Thyroid gland (tissue), 4 donors: ENCODE data around the gene PRKRA. TPM values are rescaled to one million over a fixed set of nuclear protein-coding genes. Genes with fewer than 3 reads are reported as not detected.
"Not testable (repeated sequence)": the region's sequence is repeated elsewhere in the genome, so short reads cannot be mapped to it uniquely, and the experiment has no call there.

ENCODE experiments used
- DNase-seq, 2 donors: peaks; one replicate each; pipeline ENCODE4 v3.0.0-alpha.2; 2019
- H3K27ac ChIP-seq, 3 donors: fragments of 200-600 bp; sonication (generic); 1 replicate in 2 of 3; 2 replicates in 1 of 3; pipeline ENCODE4 v1.5.1; 2016 to 2019; ENCODE audit warnings: mild to moderate bottlenecking in 1 of 3, moderate library complexity in 1 of 3
- H3K27me3 ChIP-seq: fragments of 200-600 bp; sonication (generic); one replicate; pipeline ENCODE4 v1.5.1; 2019
- H3K36me3 ChIP-seq, 2 donors: fragments of 200-600 bp; sonication (generic); one replicate each; pipeline ENCODE4 v1.5.1; 2016 to 2019
- H3K4me1 ChIP-seq, 2 donors: fragments of 200-600 bp; sonication (generic); one replicate each; pipeline ENCODE4 v1.5.1; 2017 to 2019
- H3K4me3 ChIP-seq, 3 donors: fragments of 200-600 bp; sonication (generic); replicated peaks in 1 of 3; 1 replicate in 2 of 3; 2 replicates in 1 of 3; pipeline ENCODE4 v1.5.1; 2016; ENCODE audit warnings: mild to moderate bottlenecking in 1 of 3
- H3K9me3 ChIP-seq: fragments of 200-600 bp; sonication (generic); one replicate; pipeline ENCODE4 v1.5.1; 2017
- CTCF ChIP-seq, 6 experiments: fragments of 200-600 bp in 3 of 6; fragments of 450-650 bp in 3 of 6; sonication (generic) in 3 of 6; IDR thresholded peaks; one replicate each; pipeline ENCODE4 v1.5.1; 2016 to 2019; ENCODE audit warnings: antibody characterized with exemption in 6 of 6, mild to moderate bottlenecking in 2 of 6, inconsistent platforms in 1 of 6, moderate library complexity in 1 of 6
- POLR2A ChIP-seq, 2 donors: fragments of 450-650 bp; IDR thresholded peaks; one replicate each; pipeline ENCODE4 v1.6.1; 2017; ENCODE audit warnings: antibody characterized with exemption in 2 of 2, mild to moderate bottlenecking in 2 of 2, moderate library complexity in 1 of 2
- WGBS, 2 donors: methylation state at CpG; one replicate each; pipeline ENCODE4 v1.1.5; 2017; 5-methylcytosine and 5-hydroxymethylcytosine counted together
- intact Hi-C: fragments of 100-400 bp; cut with DNase I; formaldehyde crosslinking; loops from one replicate; pipeline ENCODE4 v1.15.1; 2023
- total RNA-seq, 4 donors: library from RNA; depleted of rRNA; stranded (reverse); fragments of >200 nt; gene quantifications; one replicate each; pipeline ENCODE4 v1.2.3, GENCODE V29; 2016

Gene PRKRA
- total RNA-seq, 4 donors from 2014 or later = 54.9 to 72.2 (median 64.8) TPM

- intact Hi-C loops = no loop called here
- Histone ChIP-seq H3K9me3 (no peaks in the 10 kb centered on the region), H3K4me3 (no peak overlapping the region), H3K4me1 (no peaks in the 10 kb centered on the region), H3K36me3 (peaks cover 29 to 37% of the 10 kb centered on the region in 2 donors), H3K27me3 (no peaks in the 10 kb centered on the region), H3K27ac (no peak overlapping the region)
- TF ChIP-seq CTCF (IDR thresholded peaks at IDR 0.05) = no peak
- no peak for TF ChIP-seq POLR2A (IDR thresholded peaks at IDR 0.05)
- no peak for DNase-seq
These were observed 21.6 kb downstream of the PRKRA start for GRCh38 chr2:178429336-178429735.

- no peaks in the 10 kb centered on the region for H3K27me3 ChIP-seq
- H3K36me3 ChIP-seq = peaks cover 20 to 29% of the 10 kb centered on the region in 2 donors
- 95 to 100% methylated on average over 1 of the region's 1 CpG for WGBS, 2 donors
- TF ChIP-seq CTCF (IDR thresholded peaks at IDR 0.05) (no peak), POLR2A (IDR thresholded peaks at IDR 0.05) (no peak)
- no peak overlapping the region for H3K4me3 ChIP-seq
- H3K9me3 ChIP-seq = no peaks in the 10 kb centered on the region
- DNase-seq = no peak
- no peak overlapping the region for H3K27ac ChIP-seq
- no peaks in the 10 kb centered on the region for H3K4me1 ChIP-seq
- intact Hi-C loops = no loop called here
These were observed 22.6 kb downstream of the PRKRA start for GRCh38 chr2:178428396-178428806.

- no peak overlapping the region for H3K4me3 ChIP-seq
- intact Hi-C loops = no loop called here
- TF ChIP-seq POLR2A (IDR thresholded peaks at IDR 0.05) (no peak), CTCF (IDR thresholded peaks at IDR 0.05) (no peak)
- H3K4me1 ChIP-seq = no peaks in the 10 kb centered on the region
- peaks cover 16 to 21% of the 10 kb centered on the region in 2 donors for H3K36me3 ChIP-seq
- 86 to 90% methylated on average over 2 of the region's 2 CpGs for WGBS, 2 donors
- DNase-seq = no peak
- H3K9me3 ChIP-seq = no peaks in the 10 kb centered on the region
- no peaks in the 10 kb centered on the region for H3K27me3 ChIP-seq
- H3K27ac ChIP-seq = no peak overlapping the region
These were observed 23.5 kb downstream of the PRKRA start for GRCh38 chr2:178427458-178427857.

- DNase-seq = no peak
- Histone ChIP-seq H3K27me3 (no peaks in the 10 kb centered on the region), H3K4me3 (no peak overlapping the region), H3K36me3 (peaks cover 7 to 10% of the 10 kb centered on the region in 2 donors), H3K27ac (no peak overlapping the region), H3K4me1 (no peaks in the 10 kb centered on the region), H3K9me3 (no peaks in the 10 kb centered on the region)
- intact Hi-C loops = no loop called here
- TF ChIP-seq CTCF (IDR thresholded peaks at IDR 0.05) = no peak
- no peak for TF ChIP-seq POLR2A (IDR thresholded peaks at IDR 0.05)
- WGBS, 2 donors = 89 to 91% methylated on average over 3 of the region's 3 CpGs
These were observed 24.6 kb downstream of the PRKRA start for GRCh38 chr2:178426388-178426787.

- intact Hi-C loops = no loop called here
- no peak for TF ChIP-seq CTCF (IDR thresholded peaks at IDR 0.05)
- TF ChIP-seq POLR2A (IDR thresholded peaks at IDR 0.05) = no peak
- DNase-seq = no peak
- H3K27ac ChIP-seq = no peak overlapping the region
- 97 to 99% methylated on average over 4 of the region's 4 CpGs for WGBS, 2 donors
- H3K4me1 ChIP-seq = no peaks in the 10 kb centered on the region
- no peaks in the 10 kb centered on the region for H3K27me3 ChIP-seq
- H3K36me3 ChIP-seq = peaks cover 0 to 4% of the 10 kb centered on the region in 2 donors
- no peak overlapping the region for H3K4me3 ChIP-seq
- H3K9me3 ChIP-seq = no peaks in the 10 kb centered on the region
These were observed 25.6 kb downstream of the PRKRA start for GRCh38 chr2:178425255-178425827.

- H3K27me3 ChIP-seq, H3K36me3 ChIP-seq, DNase-seq, H3K27ac ChIP-seq, intact Hi-C loops, H3K4me3 ChIP-seq, H3K9me3 ChIP-seq, H3K4me1 ChIP-seq: not testable (repeated sequence)
- 97 to 99% methylated on average over 5 of the region's 5 CpGs for WGBS, 2 donors
These were observed 27.2 kb downstream of the PRKRA start for GRCh38 chr2:178423746-178424145.
